HEK293 (cell line): ENCODE data around the gene ARIH2.

Source experiments
- AEBP2 ChIP-seq: fragments of 450-650 bp; formaldehyde crosslinking; IDR thresholded peaks from 2 replicates; pipeline ENCODE4 v1.5.1; 2016; ENCODE audit warnings: missing biosample characterization, missing genetic modification characterization, borderline replicate concordance
- EGR2 ChIP-seq: fragments of 450-650 bp; formaldehyde crosslinking; IDR thresholded peaks from 2 replicates; pipeline ENCODE4 v1.5.1; 2016; ENCODE audit warnings: low read depth, missing biosample characterization, missing genetic modification characterization
- GLI4 ChIP-seq: fragments of 450-650 bp; formaldehyde crosslinking; IDR thresholded peaks from 2 replicates; pipeline ENCODE4 v1.5.1; 2016; ENCODE audit warnings: missing biosample characterization, missing genetic modification characterization
- HIC1 ChIP-seq: fragments of 450-650 bp; formaldehyde crosslinking; IDR thresholded peaks from 2 replicates; pipeline ENCODE4 v1.5.1; 2016; ENCODE audit warnings: missing biosample characterization, missing genetic modification characterization
- HOXD13 ChIP-seq: sonication (generic); formaldehyde crosslinking; IDR thresholded peaks from 2 replicates; pipeline ENCODE4 v1.8.0; 2022; ENCODE audit warnings: missing genetic modification reagents, borderline replicate concordance
- IKZF3 ChIP-seq: fragments of 450-650 bp; IDR thresholded peaks from 2 replicates; pipeline ENCODE4 v1.5.0; 2018; ENCODE audit warnings: missing biosample characterization, mild to moderate bottlenecking, missing genetic modification characterization, moderate library complexity
- KLF1 ChIP-seq: fragments of 450-650 bp; formaldehyde crosslinking; IDR thresholded peaks from 2 replicates; pipeline ENCODE4 v1.5.1; 2016; ENCODE audit warnings: missing biosample characterization, missing genetic modification characterization
- RBAK ChIP-seq: fragments of 450-650 bp; formaldehyde crosslinking; IDR thresholded peaks from 2 replicates; pipeline ENCODE4 v1.5.1; 2016; ENCODE audit warnings: missing biosample characterization, missing genetic modification characterization
- TSHZ1 ChIP-seq: fragments of 450-650 bp; formaldehyde crosslinking; IDR thresholded peaks from 2 replicates; pipeline ENCODE4 v1.5.1; 2016; ENCODE audit warnings: missing biosample characterization, missing genetic modification characterization, borderline replicate concordance
- YY2 ChIP-seq: fragments of 450-650 bp; formaldehyde crosslinking; IDR thresholded peaks from 2 replicates; pipeline ENCODE4 v1.5.1; 2016; ENCODE audit warnings: missing biosample characterization, missing genetic modification characterization
- ZBTB49 ChIP-seq: fragments of 450-650 bp; formaldehyde crosslinking; IDR thresholded peaks from 2 replicates; pipeline ENCODE4 v1.5.1; 2016; ENCODE audit warnings: missing biosample characterization, missing genetic modification characterization, low read depth
- ZNF121 ChIP-seq: fragments of 450-650 bp; formaldehyde crosslinking; IDR thresholded peaks from 2 replicates; pipeline ENCODE4 v1.5.1; 2016; ENCODE audit warnings: missing biosample characterization, missing genetic modification characterization
- ZNF175 ChIP-seq: fragments of 450-650 bp; formaldehyde crosslinking; IDR thresholded peaks from 2 replicates; pipeline ENCODE4 v1.5.1; 2016; ENCODE audit warnings: missing biosample characterization, missing genetic modification characterization
- ZNF292 ChIP-seq: fragments of 450-650 bp; formaldehyde crosslinking; IDR thresholded peaks from 2 replicates; pipeline ENCODE4 v1.5.1; 2016; ENCODE audit warnings: low read depth, missing biosample characterization, missing genetic modification characterization, borderline replicate concordance
- ZNF404 ChIP-seq: fragments of 450-650 bp; formaldehyde crosslinking; IDR thresholded peaks from 2 replicates; pipeline ENCODE4 v1.5.1; 2017; ENCODE audit warnings: missing biosample characterization, missing genetic modification characterization
- ZNF416 ChIP-seq: fragments of 450-650 bp; formaldehyde crosslinking; IDR thresholded peaks from 2 replicates; pipeline ENCODE4 v1.5.1; 2016; ENCODE audit warnings: missing biosample characterization, missing genetic modification characterization
- ZNF510 ChIP-seq: fragments of 450-650 bp; formaldehyde crosslinking; IDR thresholded peaks from 2 replicates; pipeline ENCODE4 v1.5.1; 2018; ENCODE audit warnings: mild to moderate bottlenecking, missing genetic modification characterization, missing biosample characterization; ENCODE audit not compliant: insufficient replicate concordance
- ZNF513 ChIP-seq: fragments of 450-650 bp; IDR thresholded peaks from 2 replicates; pipeline ENCODE4 v1.5.1; 2018; ENCODE audit warnings: missing biosample characterization, missing genetic modification characterization
- ZNF529 ChIP-seq: fragments of 450-650 bp; formaldehyde crosslinking; IDR thresholded peaks from 2 replicates; pipeline ENCODE4 v1.5.1; 2017; ENCODE audit warnings: missing genetic modification characterization, missing biosample characterization; ENCODE audit not compliant: insufficient replicate concordance
- ZNF530 ChIP-seq: fragments of 450-650 bp; formaldehyde crosslinking; IDR thresholded peaks from 2 replicates; pipeline ENCODE4 v1.5.1; 2016; ENCODE audit warnings: low read depth, missing biosample characterization, missing genetic modification characterization
- ZNF549 ChIP-seq: fragments of 450-650 bp; IDR thresholded peaks from 2 replicates; pipeline ENCODE4 v1.5.1; 2018; ENCODE audit warnings: missing biosample characterization, missing genetic modification characterization, mild to moderate bottlenecking, inconsistent platforms, moderate library complexity
- ZNF623 ChIP-seq: fragments of 450-650 bp; formaldehyde crosslinking; IDR thresholded peaks from 2 replicates; pipeline ENCODE4 v1.5.1; 2016; ENCODE audit warnings: missing biosample characterization, missing genetic modification characterization
- ZNF645 ChIP-seq: fragments of 450-650 bp; formaldehyde crosslinking; IDR thresholded peaks from 2 replicates; pipeline ENCODE4; 2016; ENCODE audit warnings: missing biosample characterization, missing genetic modification characterization
- ZNF701 ChIP-seq: fragments of 450-650 bp; formaldehyde crosslinking; IDR thresholded peaks from 2 replicates; pipeline ENCODE4 v1.5.1; 2016; ENCODE audit warnings: missing biosample characterization, missing genetic modification characterization
- ZNF707 ChIP-seq: fragments of 450-650 bp; formaldehyde crosslinking; IDR thresholded peaks from 2 replicates; pipeline ENCODE4 v1.5.1; 2016; ENCODE audit warnings: missing biosample characterization, missing genetic modification characterization
- ZNF747 ChIP-seq: fragments of 450-650 bp; formaldehyde crosslinking; IDR thresholded peaks from 2 replicates; pipeline ENCODE4 v1.5.1; 2016; ENCODE audit warnings: missing biosample characterization, missing genetic modification characterization
- ZNF768 ChIP-seq: fragments of 450-650 bp; formaldehyde crosslinking; IDR thresholded peaks from 2 replicates; pipeline ENCODE4 v1.5.1; 2018; ENCODE audit warnings: missing biosample characterization, mild to moderate bottlenecking, missing genetic modification characterization

Gene ARIH2

GRCh38 chr3:49021813-49022687 lies 103.4 kb downstream of the ARIH2 start, which contains the start of gene NDUFAF3 (continued):
- no peak for TF ChIP-seq ZNF623 (tag by site-specific recombination)
- no peak for TF ChIP-seq ZNF530 (tag by site-specific recombination)
- no peak for TF ChIP-seq ZNF701 (tag by site-specific recombination)
- TF ChIP-seq YY2 (tag by site-specific recombination) = peak; percentile 70
- TF ChIP-seq RBAK (tag by site-specific recombination) = no peak
- TF ChIP-seq EGR2 (tag by site-specific recombination) = peak; percentile 84
- no peak for TF ChIP-seq ZNF292 (tag by site-specific recombination)
- no peak for TF ChIP-seq ZNF510 (tag by site-specific recombination)
- TF ChIP-seq HOXD13 (CRISPR knock-in tag) = no peak
- no peak for TF ChIP-seq ZNF549
- peak; percentile 69; the same call in 1 of the 2 replicates for TF ChIP-seq HIC1 (tag by site-specific recombination)
- TF ChIP-seq ZBTB49 (tag by site-specific recombination) = no peak
- no peak for TF ChIP-seq ZNF529 (tag by site-specific recombination)
- no peak for TF ChIP-seq ZNF404 (tag by site-specific recombination)
- TF ChIP-seq IKZF3 (tag by site-specific recombination) = peak; percentile 70
- peak; percentile 65 for TF ChIP-seq KLF1
- no peak for TF ChIP-seq GLI4 (tag by site-specific recombination)
- TF ChIP-seq TSHZ1 (tag by site-specific recombination) = 0 out of 2 replicates have a peak, but pooled peaks have one; percentile 23
- TF ChIP-seq ZNF768 = no peak
- TF ChIP-seq ZNF645 = 0 out of 2 replicates have a peak, but pooled peaks have one; percentile 50
- no peak for TF ChIP-seq ZNF513
- TF ChIP-seq AEBP2 = no peak
- no peak for TF ChIP-seq ZNF121 (tag by site-specific recombination)
- no peak for TF ChIP-seq ZNF707 (tag by site-specific recombination)
- TF ChIP-seq ZNF416 = no peak
- TF ChIP-seq ZNF747 (tag by site-specific recombination) = no peak
- TF ChIP-seq ZNF175 (tag by site-specific recombination) = no peak
